DLD1 (cell line): ENCODE measurements around the gene EGF.

Experiments
- in situ Hi-C: cut with HindIII; loops from 2 replicates; pipeline ENCODE4 v1.10.0; 2017; ENCODE audit warnings: low sequenced_read_pairs

Gene EGF

GRCh38 chr4:109957227-109957626, 44.5 kb downstream of the EGF start:
- in situ Hi-C loops = no loop called here

GRCh38 chr4:109959195-109959594, 46.5 kb downstream of the EGF start:
- in situ Hi-C loops = no loop called here

DNA sequence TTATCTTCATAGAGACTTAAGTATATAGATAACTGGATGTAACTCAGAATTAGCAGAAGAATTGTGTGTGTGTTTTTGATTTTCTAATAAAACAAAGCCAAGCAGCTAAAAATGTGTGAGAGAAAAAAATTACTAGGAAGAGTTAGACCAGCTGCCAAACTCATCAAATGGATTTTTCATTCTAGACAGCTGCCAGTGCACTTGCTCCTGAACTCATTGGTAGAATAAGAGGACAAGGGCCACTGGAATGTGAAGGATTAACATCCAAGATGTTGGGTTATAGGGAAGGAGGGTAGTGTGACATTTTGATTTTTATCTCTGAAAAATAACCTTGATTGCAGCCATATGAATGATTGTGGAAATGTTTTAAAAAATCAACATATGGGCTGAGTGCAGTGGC, 49.7 kb downstream of the EGF start:
- in situ Hi-C loops = no loop called here

- in situ Hi-C loops = no loop called here
Observed at GRCh38 chr4:109966891-109967481, 54.3 kb downstream of the EGF start.

GRCh38 chr4:109967798-109968520, 55.3 kb downstream of the EGF start:
- in situ Hi-C loops = no loop called here

GRCh38 chr4:109969087-109969486, 56.4 kb downstream of the EGF start:
- in situ Hi-C loops = no loop called here

- in situ Hi-C loops = no loop called here
Observed at GRCh38 chr4:109969919-109970318, 57.2 kb downstream of the EGF start.

DNA sequence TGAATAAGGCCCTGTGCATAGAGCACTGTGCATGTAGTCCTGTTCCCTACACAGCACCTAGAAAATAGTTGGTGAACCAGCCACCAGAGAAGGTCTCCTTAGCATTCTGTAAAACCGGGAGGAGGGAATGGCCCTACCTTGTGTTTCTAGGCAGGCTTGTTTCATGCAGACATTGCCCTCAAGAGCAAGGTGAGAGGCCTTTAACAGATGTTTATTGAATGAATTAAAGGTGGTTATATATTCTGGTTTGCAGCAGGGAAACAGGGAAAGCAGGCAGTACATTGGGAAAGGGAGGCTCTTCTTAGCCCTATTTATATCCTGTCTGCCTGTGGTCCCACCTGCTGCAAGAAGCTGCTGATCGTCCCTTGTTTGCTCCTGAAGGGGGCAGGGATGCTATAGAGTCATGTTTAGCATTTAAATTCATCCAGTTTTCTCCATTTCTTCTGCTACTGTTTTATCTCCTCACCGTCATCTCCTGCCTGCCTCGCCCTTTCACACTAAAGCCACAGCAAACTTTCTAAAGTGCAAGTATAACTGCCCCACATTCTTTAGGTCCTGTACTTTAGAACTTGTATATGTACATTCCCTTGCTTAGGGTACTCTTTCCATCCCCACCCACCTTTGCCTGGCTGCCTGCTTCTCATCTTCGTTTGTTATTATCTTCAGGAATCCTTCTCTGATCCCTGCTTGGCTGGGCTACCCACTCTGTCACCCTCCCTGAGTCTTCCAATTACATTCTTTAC, 60.3 kb downstream of the EGF start:
- in situ Hi-C loops = no loop called here

- in situ Hi-C loops = no loop called here
Observed at GRCh38 chr4:109973529-109973905, 60.8 kb downstream of the EGF start.

GRCh38 chr4:109976189-109976588, 63.5 kb downstream of the EGF start:
- in situ Hi-C loops = no loop called here

- in situ Hi-C loops = no loop called here
Observed at GRCh38 chr4:109977854-109978501, 65.3 kb downstream of the EGF start.

GRCh38 chr4:109978704-109979454, 66.2 kb downstream of the EGF start:
- in situ Hi-C loops = no loop called here

GRCh38 chr4:109979920-109980717, 67.4 kb downstream of the EGF start:
- in situ Hi-C loops = no loop called here

GRCh38 chr4:109981936-109982335, 69.3 kb downstream of the EGF start:
- in situ Hi-C loops = no loop called here

- in situ Hi-C loops = no loop called here
Observed at GRCh38 chr4:109982521-109982920, 69.8 kb downstream of the EGF start.

DNA sequence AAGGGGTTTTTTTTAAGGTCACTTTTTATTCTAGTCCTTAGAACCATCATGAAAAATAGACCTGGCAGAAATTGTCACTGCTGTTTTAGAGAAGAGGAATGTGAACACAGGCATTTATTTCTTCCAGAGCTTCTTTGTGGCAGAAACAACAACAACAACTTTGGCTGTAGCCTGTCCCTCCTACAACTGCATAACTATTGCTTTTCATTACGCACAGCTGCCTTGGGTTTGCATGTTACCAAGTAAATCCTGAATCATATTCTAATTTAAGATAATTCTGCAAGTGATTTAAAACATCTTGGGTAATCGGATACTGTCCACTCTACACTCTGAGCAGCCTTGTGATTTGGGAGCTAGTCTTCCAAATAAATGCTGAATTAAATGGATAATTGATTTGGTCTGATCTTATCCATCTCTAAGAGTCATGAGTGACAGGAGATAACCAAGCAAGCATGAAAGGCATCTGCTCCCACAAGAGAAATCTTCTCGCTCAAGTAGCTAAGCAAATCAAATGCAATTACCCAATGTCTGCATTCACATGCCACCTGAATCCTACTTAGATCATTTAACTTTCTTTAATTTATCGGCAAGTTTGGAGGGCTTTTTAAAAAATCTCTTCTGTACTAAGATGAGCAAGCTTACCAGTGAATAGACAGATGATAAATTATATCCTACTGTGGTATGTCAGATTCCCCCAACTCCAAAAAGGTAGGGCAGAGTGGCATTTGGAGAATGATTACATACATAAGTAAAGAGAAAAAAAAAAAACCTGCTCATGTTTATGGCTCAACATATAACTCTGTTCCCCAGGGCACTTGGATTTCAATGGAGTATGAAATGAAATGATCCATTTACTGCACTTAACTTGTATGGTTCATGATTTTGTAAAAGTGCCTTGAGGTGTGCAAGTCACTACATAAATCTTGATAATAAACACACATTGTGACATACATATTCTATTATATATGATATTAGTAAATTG, 73.6 kb downstream of the EGF start:
- in situ Hi-C loops = no loop called here

DNA sequence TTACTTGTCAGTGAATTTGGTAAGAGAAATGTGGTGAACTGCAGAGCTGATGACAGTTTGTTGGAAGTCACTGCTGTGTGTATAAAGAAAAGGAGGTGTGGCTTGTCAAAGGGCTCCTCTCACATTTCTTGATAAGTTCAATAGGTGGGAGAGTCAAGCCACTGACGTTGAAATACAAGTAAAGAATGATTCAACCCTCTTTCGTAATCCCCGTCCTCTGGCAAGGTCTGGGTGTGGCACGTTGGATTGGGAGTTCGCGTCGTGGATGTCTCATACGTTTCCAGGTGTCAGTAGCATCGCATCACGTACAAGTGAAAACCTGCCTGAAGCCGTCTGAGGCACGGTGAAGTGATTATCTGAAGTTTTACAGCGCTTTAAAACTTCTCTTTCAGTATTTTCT, 76.4 kb downstream of the EGF start:
- in situ Hi-C loops = no loop called here

DNA sequence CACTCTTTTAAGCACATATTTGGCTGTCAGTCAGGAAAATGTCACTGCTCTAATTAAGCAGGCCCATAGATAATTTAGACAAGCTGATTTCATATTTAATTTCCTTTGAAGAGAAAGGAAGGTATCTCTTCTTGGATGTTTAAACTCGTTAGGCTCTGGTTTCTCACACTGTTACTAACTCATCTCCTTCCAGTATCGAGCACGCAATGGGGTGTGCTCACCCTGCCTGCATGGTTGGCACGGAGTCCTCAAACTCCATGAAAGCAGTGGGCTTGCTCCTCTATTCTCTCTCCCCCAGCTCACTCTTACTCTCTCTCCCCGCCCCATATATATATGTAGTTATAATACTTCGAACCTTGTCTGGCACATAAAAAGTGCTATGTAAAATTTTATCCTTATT, 76.9 kb downstream of the EGF start:
- in situ Hi-C loops = no loop called here
